Ishikawa (cell line): ENCODE results near the gene DNAJC6.

Experiments
- CEBPB ChIP-seq: IDR thresholded peaks from 2 replicates; pipeline ENCODE4 v1.6.1; 2012
- CREB1 ChIP-seq: IDR thresholded peaks from 2 replicates; pipeline ENCODE4 v1.6.1; 2012; ENCODE audit warnings: low read depth
- EGR1 ChIP-seq: IDR thresholded peaks from 2 replicates; pipeline ENCODE4 v1.6.1; 2012
- EP300 ChIP-seq: IDR thresholded peaks from 2 replicates; pipeline ENCODE4 v1.6.1; 2012; ENCODE audit warnings: borderline replicate concordance
- FOXM1 ChIP-seq: IDR thresholded peaks from 2 replicates; pipeline ENCODE4 v1.6.1; 2012; ENCODE audit warnings: low read depth, borderline replicate concordance
- RAD21 ChIP-seq: IDR thresholded peaks from 2 replicates; pipeline ENCODE4 v1.6.1; 2012; ENCODE audit warnings: low read depth
- TAF1 ChIP-seq: IDR thresholded peaks from 2 replicates; pipeline ENCODE4 v1.6.1; 2012; ENCODE audit warnings: low read depth, mild to moderate bottlenecking
- TCF12 ChIP-seq: IDR thresholded peaks from 2 replicates; pipeline ENCODE4 v1.6.1; 2012; ENCODE audit warnings: low read depth
- YY1 ChIP-seq: IDR thresholded peaks from 2 replicates; pipeline ENCODE4 v1.6.1; 2012; ENCODE audit warnings: low read depth
- ZBTB7A ChIP-seq: IDR thresholded peaks from 2 replicates; pipeline ENCODE4 v1.6.1; 2012; ENCODE audit warnings: low read depth
- TF ChIP-seq, protein P1 (sequence below): IDR thresholded peaks from 2 replicates; pipeline ENCODE4 v1.6.1; 2012
- TF ChIP-seq, protein P2 (sequence below): IDR thresholded peaks from 2 replicates; pipeline ENCODE4 v1.6.1; 2012; ENCODE audit warnings: low read depth, mild to moderate bottlenecking
- TF ChIP-seq, protein P3 (sequence below): IDR thresholded peaks from 2 replicates; pipeline ENCODE4 v1.6.1; 2012

DNA sequence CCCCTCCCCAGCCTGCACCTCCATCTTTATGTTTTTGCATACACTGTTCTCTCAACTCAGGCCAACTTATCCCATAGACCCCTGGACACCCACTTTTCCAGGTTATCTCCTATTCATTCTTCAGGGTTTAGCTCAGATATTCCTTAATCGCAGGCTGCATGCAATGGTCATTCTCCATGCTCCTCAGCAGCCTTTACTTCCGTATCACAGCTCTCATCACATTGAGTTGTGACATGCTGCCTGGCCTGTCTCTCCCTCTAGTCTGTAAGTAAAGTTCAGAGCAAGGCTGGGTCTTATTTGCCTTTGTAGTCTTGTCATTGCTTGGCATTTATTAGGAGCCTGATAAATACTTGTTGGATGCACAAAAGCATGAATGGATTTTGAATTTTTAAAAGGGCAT lies 6.9 kb downstream of the DNAJC6 start:
- TF ChIP-seq ZBTB7A (no peak), TAF1 (no peak), TCF12 (no peak), CEBPB (no peak), EP300 (no peak), EGR1 (no peak), YY1 (no peak), CREB1 (no peak), RAD21 (no peak), FOXM1 (no peak)
- TF ChIP-seq, protein P1, sequence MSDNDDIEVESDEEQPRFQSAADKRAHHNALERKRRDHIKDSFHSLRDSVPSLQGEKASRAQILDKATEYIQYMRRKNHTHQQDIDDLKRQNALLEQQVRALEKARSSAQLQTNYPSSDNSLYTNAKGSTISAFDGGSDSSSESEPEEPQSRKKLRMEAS = no peak
- TF ChIP-seq, protein P2, sequence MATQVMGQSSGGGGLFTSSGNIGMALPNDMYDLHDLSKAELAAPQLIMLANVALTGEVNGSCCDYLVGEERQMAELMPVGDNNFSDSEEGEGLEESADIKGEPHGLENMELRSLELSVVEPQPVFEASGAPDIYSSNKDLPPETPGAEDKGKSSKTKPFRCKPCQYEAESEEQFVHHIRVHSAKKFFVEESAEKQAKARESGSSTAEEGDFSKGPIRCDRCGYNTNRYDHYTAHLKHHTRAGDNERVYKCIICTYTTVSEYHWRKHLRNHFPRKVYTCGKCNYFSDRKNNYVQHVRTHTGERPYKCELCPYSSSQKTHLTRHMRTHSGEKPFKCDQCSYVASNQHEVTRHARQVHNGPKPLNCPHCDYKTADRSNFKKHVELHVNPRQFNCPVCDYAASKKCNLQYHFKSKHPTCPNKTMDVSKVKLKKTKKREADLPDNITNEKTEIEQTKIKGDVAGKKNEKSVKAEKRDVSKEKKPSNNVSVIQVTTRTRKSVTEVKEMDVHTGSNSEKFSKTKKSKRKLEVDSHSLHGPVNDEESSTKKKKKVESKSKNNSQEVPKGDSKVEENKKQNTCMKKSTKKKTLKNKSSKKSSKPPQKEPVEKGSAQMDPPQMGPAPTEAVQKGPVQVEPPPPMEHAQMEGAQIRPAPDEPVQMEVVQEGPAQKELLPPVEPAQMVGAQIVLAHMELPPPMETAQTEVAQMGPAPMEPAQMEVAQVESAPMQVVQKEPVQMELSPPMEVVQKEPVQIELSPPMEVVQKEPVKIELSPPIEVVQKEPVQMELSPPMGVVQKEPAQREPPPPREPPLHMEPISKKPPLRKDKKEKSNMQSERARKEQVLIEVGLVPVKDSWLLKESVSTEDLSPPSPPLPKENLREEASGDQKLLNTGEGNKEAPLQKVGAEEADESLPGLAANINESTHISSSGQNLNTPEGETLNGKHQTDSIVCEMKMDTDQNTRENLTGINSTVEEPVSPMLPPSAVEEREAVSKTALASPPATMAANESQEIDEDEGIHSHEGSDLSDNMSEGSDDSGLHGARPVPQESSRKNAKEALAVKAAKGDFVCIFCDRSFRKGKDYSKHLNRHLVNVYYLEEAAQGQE = no peak
- TF ChIP-seq, protein P3, sequence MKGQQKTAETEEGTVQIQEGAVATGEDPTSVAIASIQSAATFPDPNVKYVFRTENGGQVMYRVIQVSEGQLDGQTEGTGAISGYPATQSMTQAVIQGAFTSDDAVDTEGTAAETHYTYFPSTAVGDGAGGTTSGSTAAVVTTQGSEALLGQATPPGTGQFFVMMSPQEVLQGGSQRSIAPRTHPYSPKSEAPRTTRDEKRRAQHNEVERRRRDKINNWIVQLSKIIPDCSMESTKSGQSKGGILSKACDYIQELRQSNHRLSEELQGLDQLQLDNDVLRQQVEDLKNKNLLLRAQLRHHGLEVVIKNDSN = no peak
